Fibroblast of lung (primary cell): Measurements from ENCODE around the gene GPX1. TPM values are rescaled to one million over a fixed set of nuclear protein-coding genes. Genes with fewer than 3 reads are reported as not detected.

Experiments used
- DNase-seq, 2 donors: peaks; one replicate each; pipeline versions ENCODE4 v3.0.0 to v3.0.0-alpha.2; 2010; ENCODE audit warnings: low read depth in 2 of 2
- H2AFZ ChIP-seq: 2 replicates; pipeline ENCODE4 v1.5.1; 2012; ENCODE audit warnings: low read length, control low read depth, inconsistent platforms
- H3K27ac ChIP-seq: 2 replicates; pipeline ENCODE4 v1.5.1; 2011; ENCODE audit warnings: low read length, control low read depth; ENCODE audit not compliant: insufficient read depth
- H3K27me3 ChIP-seq: 2 replicates; pipeline ENCODE4 v1.5.1; 2011; ENCODE audit warnings: mild to moderate bottlenecking, low read length; ENCODE audit not compliant: control insufficient read depth, insufficient read depth
- H3K36me3 ChIP-seq: 2 replicates; pipeline ENCODE4 v1.5.1; 2011; ENCODE audit warnings: low read length; ENCODE audit not compliant: control insufficient read depth, insufficient read depth
- H3K4me1 ChIP-seq: 2 replicates; pipeline ENCODE4 v1.5.1; 2011; ENCODE audit warnings: low read length; ENCODE audit not compliant: control insufficient read depth, insufficient read depth; ENCODE audit errors: extremely low read depth
- H3K4me2 ChIP-seq: 2 replicates; pipeline ENCODE4 v1.5.1; 2011; ENCODE audit warnings: low read length, control low read depth; ENCODE audit not compliant: insufficient read depth; ENCODE audit errors: extremely low read depth
- H3K4me3 ChIP-seq, 4 experiments: fragments of 200-600 bp in 1 of 4; sonication (generic) in 1 of 4; replicated peaks in 1 of 4; 2 replicates each; pipeline ENCODE4 v1.5.1; 2011 to 2016; ENCODE audit warnings: low read length in 4 of 4, low read depth in 3 of 4, mild to moderate bottlenecking in 3 of 4, control low read depth in 2 of 4, inconsistent platforms in 1 of 4, mixed read lengths in 1 of 4; ENCODE audit not compliant: insufficient read depth in 1 of 4; ENCODE audit errors: control extremely low read depth in 1 of 4
- H3K79me2 ChIP-seq: 2 replicates; pipeline ENCODE4 v1.5.1; 2012; ENCODE audit warnings: mild to moderate bottlenecking, low read length, inconsistent platforms; ENCODE audit not compliant: control insufficient read depth, insufficient read depth
- H3K9ac ChIP-seq: 2 replicates; pipeline ENCODE4 v1.5.1; 2011; ENCODE audit warnings: mild to moderate bottlenecking, low read length, control low read depth; ENCODE audit not compliant: insufficient read depth
- H3K9me3 ChIP-seq: 2 replicates; pipeline ENCODE4 v1.5.1; 2012; ENCODE audit warnings: low read depth, low read length; ENCODE audit not compliant: control insufficient read depth, insufficient read depth
- H4K20me1 ChIP-seq: 2 replicates; pipeline ENCODE4 v1.5.1; 2011; ENCODE audit warnings: low read length; ENCODE audit not compliant: control insufficient read depth, insufficient read depth; ENCODE audit errors: extremely low read depth
- EZH2 ChIP-seq: IDR thresholded peaks from 2 replicates; pipeline ENCODE4 v1.5.1; 2012; ENCODE audit warnings: low read length, control low read depth, mild to moderate bottlenecking; ENCODE audit errors: missing control alignments
- polyA plus RNA-seq, 2 donors: library from polyadenylated mRNA; depleted of rRNA in 1 of 2; stranded (reverse) in 1 of 2; unstranded in 1 of 2; fragments of >200 nt; gene quantifications; 2 replicates each; pipeline ENCODE4 v1.2.1, GENCODE V29; 2011 to 2012; ENCODE audit warnings: missing spikeins in 1 of 2
- total RNA-seq: library from RNA; depleted of rRNA; stranded (reverse); fragments of >200 nt; gene quantifications from 2 replicates; pipeline ENCODE4 v1.2.1, GENCODE V29; 2014
- TF ChIP-seq, protein P1 (sequence below), 2 donors: IDR thresholded peaks in 1 of 2; conservative IDR thresholded peaks in 1 of 2; 1 replicate in 1 of 2; 2 replicates in 1 of 2; pipeline ENCODE4 v1.5.1; 2011 to 2012; ENCODE audit warnings: low read length in 2 of 2, control low read depth in 1 of 2, inconsistent platforms in 1 of 2, low read depth in 1 of 2, mild to moderate bottlenecking in 1 of 2

GPX1 gene
- total and polyA plus RNA-seq, 2 donors (not counting 1 experiment from before 2014, with no cell fraction given): 227 to 456 TPM

DNA sequence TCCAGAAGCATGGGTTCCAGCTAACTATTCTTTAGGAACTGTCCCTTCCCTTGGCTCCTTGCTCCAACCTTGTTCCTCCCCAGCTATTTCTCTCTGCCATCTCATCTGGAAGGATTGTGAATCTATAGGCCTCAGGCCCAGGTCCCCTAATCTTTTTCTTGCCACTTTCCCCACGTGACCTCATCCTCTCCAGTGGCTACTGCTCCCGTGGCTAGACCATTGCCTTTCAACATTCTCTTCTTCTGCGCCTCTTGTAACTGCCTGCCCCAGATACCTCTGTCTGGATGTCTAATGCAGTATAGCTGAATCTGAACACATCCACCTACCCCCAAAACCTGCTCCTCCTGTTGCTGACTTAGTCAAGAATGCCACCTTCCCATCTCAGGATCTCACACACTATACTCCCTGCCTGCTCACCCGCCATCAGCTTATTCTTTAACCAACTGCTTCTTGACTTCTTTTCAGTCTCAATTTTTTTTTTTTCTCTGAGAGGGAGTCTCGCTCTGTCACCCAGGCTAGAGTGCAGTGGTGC lies 5.2 kb downstream of the GPX1 start:
- H3K9me3 ChIP-seq: no peaks in the 10 kb centered on the region
- H3K9ac ChIP-seq: no peak overlapping the region
- peaks cover 16% of the 10 kb centered on the region for H3K79me2 ChIP-seq
- no peak overlapping the region for H3K4me2 ChIP-seq
- peaks cover 15% of the 10 kb centered on the region for H3K4me1 ChIP-seq
- H2AFZ ChIP-seq: no peak overlapping the region
- peaks cover 10% of the 10 kb centered on the region for H3K36me3 ChIP-seq
- no peak overlapping the region for H3K4me3 ChIP-seq
- H3K27ac ChIP-seq: peak overlapping the region; percentile 31
- no peak for DNase-seq
- no peaks in the 10 kb centered on the region for H3K27me3 ChIP-seq
- no peaks in the 10 kb centered on the region for H4K20me1 ChIP-seq
- TF ChIP-seq, protein P1, sequence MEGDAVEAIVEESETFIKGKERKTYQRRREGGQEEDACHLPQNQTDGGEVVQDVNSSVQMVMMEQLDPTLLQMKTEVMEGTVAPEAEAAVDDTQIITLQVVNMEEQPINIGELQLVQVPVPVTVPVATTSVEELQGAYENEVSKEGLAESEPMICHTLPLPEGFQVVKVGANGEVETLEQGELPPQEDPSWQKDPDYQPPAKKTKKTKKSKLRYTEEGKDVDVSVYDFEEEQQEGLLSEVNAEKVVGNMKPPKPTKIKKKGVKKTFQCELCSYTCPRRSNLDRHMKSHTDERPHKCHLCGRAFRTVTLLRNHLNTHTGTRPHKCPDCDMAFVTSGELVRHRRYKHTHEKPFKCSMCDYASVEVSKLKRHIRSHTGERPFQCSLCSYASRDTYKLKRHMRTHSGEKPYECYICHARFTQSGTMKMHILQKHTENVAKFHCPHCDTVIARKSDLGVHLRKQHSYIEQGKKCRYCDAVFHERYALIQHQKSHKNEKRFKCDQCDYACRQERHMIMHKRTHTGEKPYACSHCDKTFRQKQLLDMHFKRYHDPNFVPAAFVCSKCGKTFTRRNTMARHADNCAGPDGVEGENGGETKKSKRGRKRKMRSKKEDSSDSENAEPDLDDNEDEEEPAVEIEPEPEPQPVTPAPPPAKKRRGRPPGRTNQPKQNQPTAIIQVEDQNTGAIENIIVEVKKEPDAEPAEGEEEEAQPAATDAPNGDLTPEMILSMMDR (conservative IDR thresholded peaks at IDR 0.05 in 1 of 2, IDR thresholded peaks at IDR 0.05 in 1 of 2; ENCODE audit: low read depth in 1 of 2, low read length in 2 of 2): no peak
- TF ChIP-seq EZH2: no peak

DNA sequence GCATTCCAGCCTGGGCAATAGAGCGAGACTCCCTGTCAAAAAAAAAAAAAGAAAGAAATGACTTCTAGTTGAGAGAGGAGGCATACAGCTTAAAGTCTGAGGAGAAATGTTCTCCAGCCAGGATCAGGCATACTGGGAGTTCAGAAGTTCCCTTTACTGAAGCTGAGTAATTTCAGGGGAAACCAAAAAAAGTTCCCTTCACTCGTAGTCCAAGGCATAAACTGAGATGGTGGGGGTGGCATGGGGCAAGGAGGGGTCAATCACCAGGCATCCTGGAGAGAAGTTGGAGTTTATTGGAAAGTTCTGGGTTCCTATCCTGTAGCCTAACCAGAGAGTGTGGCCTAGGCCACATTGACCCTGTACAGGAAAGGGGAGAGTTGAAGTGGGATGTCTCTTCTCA lies 5.9 kb downstream of the GPX1 start:
- Histone ChIP-seq H3K4me1 (peaks cover 15% of the 10 kb centered on the region), H3K9ac (no peak overlapping the region), H3K79me2 (peaks cover 13% of the 10 kb centered on the region), H3K4me2 (no peak overlapping the region), H2AFZ (no peak overlapping the region), H3K9me3 (no peaks in the 10 kb centered on the region), H4K20me1 (no peaks in the 10 kb centered on the region), H3K27ac (peak overlapping the region; percentile 72), H3K36me3 (peaks cover 7% of the 10 kb centered on the region), H3K27me3 (no peaks in the 10 kb centered on the region), H3K4me3 (no peak overlapping the region)
- TF ChIP-seq, protein P1 (conservative IDR thresholded peaks at IDR 0.05 in 1 of 2, IDR thresholded peaks at IDR 0.05 in 1 of 2; ENCODE audit: low read depth in 1 of 2, low read length in 2 of 2): no peak
- TF ChIP-seq EZH2: no peak
- DNase-seq: no peak

DNA sequence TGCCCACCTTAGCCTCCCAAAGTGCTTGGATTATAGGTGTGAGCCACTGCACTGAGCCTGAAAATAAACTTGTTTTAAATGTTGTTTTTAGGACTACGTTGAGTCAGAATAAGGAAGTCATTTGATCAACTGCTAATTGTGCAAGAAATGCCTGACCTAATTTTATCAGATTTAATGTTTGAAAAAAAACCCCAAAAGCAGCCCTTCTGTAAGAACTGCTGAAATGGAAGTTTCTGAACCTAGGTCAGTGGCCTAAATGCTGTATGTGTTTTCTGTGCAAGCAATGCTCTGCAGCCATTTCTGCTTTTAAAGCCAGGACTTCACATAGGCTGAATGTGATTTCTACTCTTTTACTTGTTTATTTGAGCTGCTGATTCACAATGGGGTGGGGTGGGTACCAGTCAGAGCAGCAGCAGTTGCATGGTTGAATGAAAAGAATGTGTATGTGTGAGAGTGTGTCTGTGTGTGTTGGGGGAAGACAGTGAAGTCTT lies 6.6 kb downstream of the GPX1 start:
- peak overlapping the region; percentile 72 for H3K27ac ChIP-seq
- H3K4me2 ChIP-seq: peak overlapping the region; percentile 70
- H4K20me1 ChIP-seq: no peaks in the 10 kb centered on the region
- TF ChIP-seq EZH2: no peak
- TF ChIP-seq, protein P1 (conservative IDR thresholded peaks at IDR 0.05 in 1 of 2, IDR thresholded peaks at IDR 0.05 in 1 of 2; ENCODE audit: low read depth in 1 of 2, low read length in 2 of 2): no peak
- H3K36me3 ChIP-seq: peaks cover 6% of the 10 kb centered on the region
- H3K9me3 ChIP-seq: no peaks in the 10 kb centered on the region
- H2AFZ ChIP-seq: no peak overlapping the region
- H3K27me3 ChIP-seq: no peaks in the 10 kb centered on the region
- peaks cover 8% of the 10 kb centered on the region for H3K79me2 ChIP-seq
- no peak overlapping the region for H3K4me3 ChIP-seq
- H3K9ac ChIP-seq: no peak overlapping the region
- peak; percentile 90 to 91 for DNase-seq
- peaks cover 15% of the 10 kb centered on the region for H3K4me1 ChIP-seq
